Measurements from ENCODE around the gene NCK2. TPM values are rescaled to one million over a fixed set of nuclear protein-coding genes. Genes with fewer than 3 reads are reported as not detected.
A peak's percentile ranks its signal among the peaks of the same experiment; 100 is the strongest.

NCK2 gene
- total and polyA plus RNA-seq, 7 experiments from 2014 or later = 30.8 to 134 (median 105) TPM

- H3K36me3 ChIP-seq (ENCODE audit: control insufficient read depth in 2 of 3, insufficient read depth in 3 of 3, low read length in 3 of 3) = peaks cover 0 to 22% (median 0%) of the 10 kb centered on the region in 3 experiments
- intact Hi-C loops (cut with micrococcal nuclease) = no loop called here
- H3K4me1 ChIP-seq (ENCODE audit: control insufficient read depth in 2 of 2, insufficient read depth in 2 of 2, low read length in 2 of 2) = peaks cover 71 to 79% of the 10 kb centered on the region in 2 donors
- Mint-ChIP-seq H3K27me3 (no peaks in the 10 kb centered on the region), H3K36me3 (peaks cover 0 to 43% (median 15%) of the 10 kb centered on the region in 5 donors), H3K9me3 (no peaks in the 10 kb centered on the region), H3K4me1 (peaks cover 64 to 98% (median 91%) of the 10 kb centered on the region in 7 donors), H3K4me3 (peak overlapping the region in 4 of 10 donors; percentile 25 to 44 (median 30)), H3K27ac (peak overlapping the region in 6 of 9 donors; percentile 21 to 83 (median 42))
- H3K9me3 ChIP-seq (ENCODE audit: control insufficient read depth in 2 of 3, low read length in 3 of 3) = no peaks in the 10 kb centered on the region
- ChIA-PET CTCF (no interaction called here), POLR2A (no interaction called here)
- no peaks in the 10 kb centered on the region for H3K27me3 ChIP-seq (ENCODE audit: control insufficient read depth in 2 of 2, insufficient read depth in 2 of 2, low read length in 2 of 2)
- no peak for ATAC-seq
- H3K27ac ChIP-seq (ENCODE audit: low read depth, low read length) = no peak overlapping the region
- no peak for DNase-seq
- no peak overlapping the region for H3K4me3 ChIP-seq (ENCODE audit: low read length)
Observed at GRCh38 chr2:105869341-105869740, 124.6 kb downstream of the NCK2 start.

- H3K27me3 Mint-ChIP-seq = no peaks in the 10 kb centered on the region
- peak overlapping the region in 4 of 10 donors; percentile 8 to 73 (median 36) for H3K4me3 Mint-ChIP-seq
- peaks cover 0 to 38% (median 15%) of the 10 kb centered on the region in 5 donors for H3K36me3 Mint-ChIP-seq
- peak overlapping the region in 7 of 9 donors; percentile 28 to 85 (median 59) for H3K27ac Mint-ChIP-seq
- H3K4me3 ChIP-seq (ENCODE audit: low read length) = no peak overlapping the region
- DNase-seq (no peak), ATAC-seq (no peak)
- ChIA-PET CTCF (no interaction called here), POLR2A (interaction anchor here (1.2 kb wide), 1 partner anchor 215 kb away, joined by 5 read pairs; no protein-coding TSS in a partner anchor)
- H3K27ac ChIP-seq (ENCODE audit: low read depth, low read length) = no peak overlapping the region
- no peaks in the 10 kb centered on the region for H3K27me3 ChIP-seq (ENCODE audit: control insufficient read depth in 2 of 2, insufficient read depth in 2 of 2, low read length in 2 of 2)
- intact Hi-C loops (cut with micrococcal nuclease) = no loop called here
- no peaks in the 10 kb centered on the region for H3K9me3 ChIP-seq (ENCODE audit: control insufficient read depth in 2 of 3, low read length in 3 of 3)
- peaks cover 74 to 77% of the 10 kb centered on the region in 2 donors for H3K4me1 ChIP-seq (ENCODE audit: control insufficient read depth in 2 of 2, insufficient read depth in 2 of 2, low read length in 2 of 2)
- no peaks in the 10 kb centered on the region for H3K9me3 Mint-ChIP-seq
- peaks cover 61 to 97% (median 91%) of the 10 kb centered on the region in 7 donors for H3K4me1 Mint-ChIP-seq
- peaks cover 0 to 22% (median 0%) of the 10 kb centered on the region in 3 experiments for H3K36me3 ChIP-seq (ENCODE audit: control insufficient read depth in 2 of 3, insufficient read depth in 3 of 3, low read length in 3 of 3)
Observed at GRCh38 chr2:105870062-105870461, 125.3 kb downstream of the NCK2 start.

GRCh38 chr2:105870858-105871257 is 126.1 kb downstream of the NCK2 start:
- Histone ChIP-seq H3K27me3 (ENCODE audit: control insufficient read depth in 2 of 2, insufficient read depth in 2 of 2, low read length in 2 of 2) (no peaks in the 10 kb centered on the region), H3K36me3 (ENCODE audit: control insufficient read depth in 2 of 3, insufficient read depth in 3 of 3, low read length in 3 of 3) (peaks cover 0 to 25% (median 3%) of the 10 kb centered on the region in 3 experiments), H3K4me1 (ENCODE audit: control insufficient read depth in 2 of 2, insufficient read depth in 2 of 2, low read length in 2 of 2) (peaks cover 73 to 76% of the 10 kb centered on the region in 2 donors), H3K27ac (ENCODE audit: low read depth, low read length) (no peak overlapping the region), H3K4me3 (ENCODE audit: low read length) (no peak overlapping the region), H3K9me3 (ENCODE audit: control insufficient read depth in 2 of 3, low read length in 3 of 3) (no peaks in the 10 kb centered on the region)
- no peaks in the 10 kb centered on the region for H3K9me3 Mint-ChIP-seq
- DNase-seq = no peak
- peaks cover 55 to 99% (median 93%) of the 10 kb centered on the region in 7 donors for H3K4me1 Mint-ChIP-seq
- intact Hi-C loops (cut with micrococcal nuclease) = no loop called here
- H3K27me3 Mint-ChIP-seq = no peaks in the 10 kb centered on the region
- H3K4me3 Mint-ChIP-seq = peak overlapping the region in 7 of 10 donors; percentile 2 to 73 (median 52)
- ATAC-seq = no peak
- ChIA-PET POLR2A (interaction anchor here (0.7 to 1.2 kb wide), 2 partner anchors 125 to 214 kb away, joined by 4 to 5 read pairs; no protein-coding TSS in a partner anchor), CTCF (no interaction called here)
- H3K27ac Mint-ChIP-seq = peak overlapping the region; percentile 10 to 88 (median 73)
- H3K36me3 Mint-ChIP-seq = peaks cover 0 to 38% (median 15%) of the 10 kb centered on the region in 5 donors

- Histone ChIP-seq H3K36me3 (ENCODE audit: control insufficient read depth in 2 of 3, insufficient read depth in 3 of 3, low read length in 3 of 3) (peaks cover 0 to 25% (median 4%) of the 10 kb centered on the region in 3 experiments), H3K9me3 (ENCODE audit: control insufficient read depth in 2 of 3, low read length in 3 of 3) (no peaks in the 10 kb centered on the region), H3K27me3 (ENCODE audit: control insufficient read depth in 2 of 2, insufficient read depth in 2 of 2, low read length in 2 of 2) (no peaks in the 10 kb centered on the region), H3K27ac (ENCODE audit: low read depth, low read length) (peak overlapping the region; percentile 16), H3K4me1 (ENCODE audit: control insufficient read depth in 2 of 2, insufficient read depth in 2 of 2, low read length in 2 of 2) (peaks cover 71 to 85% of the 10 kb centered on the region in 2 donors), H3K4me3 (ENCODE audit: low read length) (no peak overlapping the region)
- peak overlapping the region; percentile 26 to 90 (median 80) for H3K27ac Mint-ChIP-seq
- DNase-seq = no peak
- H3K36me3 Mint-ChIP-seq = peaks cover 0 to 41% (median 19%) of the 10 kb centered on the region in 5 donors
- ATAC-seq = peak; percentile 48
- H3K9me3 Mint-ChIP-seq = no peaks in the 10 kb centered on the region
- ChIA-PET CTCF (no interaction called here), POLR2A (interaction anchor here (1.0 kb wide), 1 partner anchor 94 kb away, joined by 3 read pairs; no protein-coding TSS in a partner anchor)
- peak overlapping the region; percentile 23 to 78 (median 41) for H3K4me3 Mint-ChIP-seq
- H3K27me3 Mint-ChIP-seq = no peaks in the 10 kb centered on the region
- H3K4me1 Mint-ChIP-seq = peaks cover 65 to 100% (median 97%) of the 10 kb centered on the region in 7 donors
- intact Hi-C loops (cut with micrococcal nuclease) = loop anchor here in 1 of 2 donors (2.0 kb wide), 1 partner anchor 13 kb away; no protein-coding TSS in a partner anchor
Observed at GRCh38 chr2:105872142-105872728, 127.5 kb downstream of the NCK2 start.

GRCh38 chr2:105872830-105873229 is 128.1 kb downstream of the NCK2 start:
- Histone ChIP-seq H3K4me3 (ENCODE audit: low read length) (no peak overlapping the region), H3K9me3 (ENCODE audit: control insufficient read depth in 2 of 3, low read length in 3 of 3) (no peaks in the 10 kb centered on the region), H3K27ac (ENCODE audit: low read depth, low read length) (no peak overlapping the region), H3K36me3 (ENCODE audit: control insufficient read depth in 2 of 3, insufficient read depth in 3 of 3, low read length in 3 of 3) (peaks cover 0 to 25% (median 4%) of the 10 kb centered on the region in 3 experiments), H3K4me1 (ENCODE audit: control insufficient read depth in 2 of 2, insufficient read depth in 2 of 2, low read length in 2 of 2) (peaks cover 71 to 85% of the 10 kb centered on the region in 2 donors), H3K27me3 (ENCODE audit: control insufficient read depth in 2 of 2, insufficient read depth in 2 of 2, low read length in 2 of 2) (no peaks in the 10 kb centered on the region)
- Mint-ChIP-seq H3K4me1 (peaks cover 65 to 100% (median 97%) of the 10 kb centered on the region in 7 donors), H3K36me3 (peaks cover 0 to 38% (median 19%) of the 10 kb centered on the region in 5 donors), H3K9me3 (no peaks in the 10 kb centered on the region), H3K27me3 (no peaks in the 10 kb centered on the region), H3K27ac (peak overlapping the region; percentile 26 to 90 (median 80)), H3K4me3 (peak overlapping the region in 7 of 10 donors; percentile 23 to 73 (median 39))
- ATAC-seq (no peak), DNase-seq (no peak)
- CTCF ChIA-PET = interaction anchor here (0.8 kb wide), 1 partner anchor 176 kb away, joined by 3 read pairs; no protein-coding TSS in a partner anchor
- intact Hi-C loops (cut with micrococcal nuclease) = loop anchor here in 1 of 2 donors (2.0 kb wide), 1 partner anchor 14 kb away; no protein-coding TSS in a partner anchor
- POLR2A ChIA-PET = no interaction called here

GRCh38 chr2:105873281-105873680 is 128.6 kb downstream of the NCK2 start:
- Histone ChIP-seq H3K9me3 (ENCODE audit: control insufficient read depth in 2 of 3, low read length in 3 of 3) (no peaks in the 10 kb centered on the region), H3K4me3 (ENCODE audit: low read length) (no peak overlapping the region), H3K27ac (ENCODE audit: low read depth, low read length) (no peak overlapping the region), H3K27me3 (ENCODE audit: control insufficient read depth in 2 of 2, insufficient read depth in 2 of 2, low read length in 2 of 2) (no peaks in the 10 kb centered on the region), H3K4me1 (ENCODE audit: control insufficient read depth in 2 of 2, insufficient read depth in 2 of 2, low read length in 2 of 2) (peaks cover 71 to 87% of the 10 kb centered on the region in 2 donors), H3K36me3 (ENCODE audit: control insufficient read depth in 2 of 3, insufficient read depth in 3 of 3, low read length in 3 of 3) (peaks cover 0 to 27% (median 4%) of the 10 kb centered on the region in 3 experiments)
- CTCF ChIA-PET = interaction anchor here (0.8 kb wide), 1 partner anchor 176 kb away, joined by 3 read pairs; no protein-coding TSS in a partner anchor
- Mint-ChIP-seq H3K36me3 (peaks cover 0 to 38% (median 24%) of the 10 kb centered on the region in 5 donors), H3K27ac (peak overlapping the region; percentile 26 to 90 (median 80)), H3K4me1 (peaks cover 65 to 100% (median 97%) of the 10 kb centered on the region in 7 donors), H3K9me3 (no peaks in the 10 kb centered on the region), H3K27me3 (no peaks in the 10 kb centered on the region), H3K4me3 (peak overlapping the region in 6 of 10 donors; percentile 8 to 73 (median 26))
- ATAC-seq = no peak
- POLR2A ChIA-PET = no interaction called here
- intact Hi-C loops (cut with micrococcal nuclease) = loop anchor here in 1 of 2 donors (2.0 kb wide), 1 partner anchor 14 kb away; no protein-coding TSS in a partner anchor
- no peak for DNase-seq
